ENCODE results near the gene FOCAD. TPM values are rescaled to one million over a fixed set of nuclear protein-coding genes. Genes with fewer than 3 reads are reported as not detected.

The FOCAD gene
- total and polyA plus RNA-seq, 2 donors: 12.7 to 32.3 TPM

DNA sequence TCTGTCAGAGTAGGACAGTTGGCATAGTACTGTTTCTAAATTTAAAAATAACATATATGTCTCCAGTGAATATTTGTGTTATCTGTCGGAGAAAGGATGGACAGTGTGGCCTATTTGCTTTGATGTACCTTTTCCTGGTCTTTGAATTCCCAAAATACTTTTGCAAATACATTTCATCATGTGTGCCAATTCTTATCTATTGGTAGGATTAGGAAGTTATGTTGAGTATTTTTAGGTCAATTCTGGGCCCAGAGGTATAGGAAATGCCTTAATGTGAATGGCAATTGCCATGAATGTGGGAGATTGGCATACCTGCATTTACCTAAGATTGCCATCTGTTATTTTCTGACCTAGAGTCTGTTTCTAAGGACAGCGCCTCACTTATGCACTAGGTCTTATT, 5.8 kb downstream of the FOCAD start:
- peaks cover 1 to 6% of the 10 kb centered on the region in 2 donors for H3K4me1 ChIP-seq (ENCODE audit: control insufficient read depth in 2 of 2, insufficient read depth in 2 of 2, low read length in 2 of 2)
- H3K27ac ChIP-seq (ENCODE audit: low read depth in 1 of 2, low read length in 1 of 2): no peak overlapping the region
- WGBS: 98% methylated on average over 2 of the region's 2 CpGs
- DNase-seq (ENCODE audit: low read depth in 6 of 9, low spot score in 9 of 9): no peak
- H3K9me3 ChIP-seq (ENCODE audit: control insufficient read depth in 2 of 2, insufficient read depth in 1 of 2, low read length in 1 of 2): no peaks in the 10 kb centered on the region
- no peaks in the 10 kb centered on the region for H3K36me3 ChIP-seq (ENCODE audit: control insufficient read depth in 2 of 2, insufficient read depth in 2 of 2, low read length in 1 of 2)
- H3K4me3 ChIP-seq (ENCODE audit: low read length in 2 of 2): no peak overlapping the region
- no peaks in the 10 kb centered on the region for H3K27me3 ChIP-seq (ENCODE audit: control insufficient read depth in 2 of 2, insufficient read depth in 1 of 2, low read length in 1 of 2)

DNA sequence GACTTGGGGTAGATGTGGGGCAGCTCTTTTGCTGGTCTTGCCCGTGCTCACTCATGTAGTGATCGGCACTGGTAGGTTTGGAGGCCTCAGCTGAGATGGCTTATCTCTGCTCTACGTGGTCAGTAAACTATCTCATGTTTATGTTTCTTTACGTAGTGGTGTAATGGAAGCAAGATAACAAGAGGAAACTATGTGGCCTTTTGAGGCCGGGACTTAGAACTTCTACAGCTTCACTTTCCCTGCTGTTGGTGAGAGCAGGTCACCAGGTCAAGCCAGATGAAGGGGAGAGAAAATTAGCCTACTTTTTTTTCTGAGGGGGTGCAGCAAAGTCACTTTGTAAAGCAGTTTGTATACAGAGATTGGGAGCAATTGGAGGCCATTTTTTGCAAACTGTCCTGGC, 8.5 kb downstream of the FOCAD start:
- no peak for DNase-seq (ENCODE audit: low read depth in 6 of 9, low spot score in 9 of 9)
- Histone ChIP-seq H3K4me3 (ENCODE audit: low read length in 2 of 2) (no peak overlapping the region), H3K4me1 (ENCODE audit: control insufficient read depth in 2 of 2, insufficient read depth in 2 of 2, low read length in 2 of 2) (no peaks in the 10 kb centered on the region), H3K27me3 (ENCODE audit: control insufficient read depth in 2 of 2, insufficient read depth in 1 of 2, low read length in 1 of 2) (no peaks in the 10 kb centered on the region), H3K9me3 (ENCODE audit: control insufficient read depth in 2 of 2, insufficient read depth in 1 of 2, low read length in 1 of 2) (no peaks in the 10 kb centered on the region), H3K27ac (ENCODE audit: low read depth in 1 of 2, low read length in 1 of 2) (no peak overlapping the region), H3K36me3 (ENCODE audit: control insufficient read depth in 2 of 2, insufficient read depth in 2 of 2, low read length in 1 of 2) (no peaks in the 10 kb centered on the region)
- 96% methylated on average over 5 of the region's 5 CpGs for WGBS

DNA sequence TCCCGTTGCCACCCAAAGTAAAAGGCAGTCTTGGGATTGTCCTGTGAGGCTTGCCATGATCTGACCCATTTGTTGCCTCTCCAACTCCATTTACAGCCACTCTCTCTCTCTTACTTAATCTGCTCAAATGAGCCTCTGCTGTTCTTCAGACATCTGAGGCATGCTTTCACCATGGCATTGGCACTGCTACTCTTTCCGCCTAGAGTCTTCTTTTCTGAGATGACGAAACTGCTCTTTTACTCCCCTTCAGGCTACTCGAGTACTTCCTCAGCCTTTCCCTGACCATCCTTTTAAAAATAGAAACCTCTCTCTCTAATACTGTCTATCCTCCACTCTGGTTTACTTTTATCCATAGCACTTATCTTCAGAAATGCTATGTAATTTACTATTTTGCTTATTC, 9.0 kb downstream of the FOCAD start:
- no peak for DNase-seq (ENCODE audit: low read depth in 6 of 9, low spot score in 9 of 9)
- Histone ChIP-seq H3K4me3 (ENCODE audit: low read length in 2 of 2) (no peak overlapping the region), H3K27ac (ENCODE audit: low read depth in 1 of 2, low read length in 1 of 2) (no peak overlapping the region), H3K9me3 (ENCODE audit: control insufficient read depth in 2 of 2, insufficient read depth in 1 of 2, low read length in 1 of 2) (no peaks in the 10 kb centered on the region), H3K27me3 (ENCODE audit: control insufficient read depth in 2 of 2, insufficient read depth in 1 of 2, low read length in 1 of 2) (no peaks in the 10 kb centered on the region), H3K36me3 (ENCODE audit: control insufficient read depth in 2 of 2, insufficient read depth in 2 of 2, low read length in 1 of 2) (no peaks in the 10 kb centered on the region), H3K4me1 (ENCODE audit: control insufficient read depth in 2 of 2, insufficient read depth in 2 of 2, low read length in 2 of 2) (no peaks in the 10 kb centered on the region)
- WGBS: 97% methylated on average over 4 of the region's 4 CpGs

DNA sequence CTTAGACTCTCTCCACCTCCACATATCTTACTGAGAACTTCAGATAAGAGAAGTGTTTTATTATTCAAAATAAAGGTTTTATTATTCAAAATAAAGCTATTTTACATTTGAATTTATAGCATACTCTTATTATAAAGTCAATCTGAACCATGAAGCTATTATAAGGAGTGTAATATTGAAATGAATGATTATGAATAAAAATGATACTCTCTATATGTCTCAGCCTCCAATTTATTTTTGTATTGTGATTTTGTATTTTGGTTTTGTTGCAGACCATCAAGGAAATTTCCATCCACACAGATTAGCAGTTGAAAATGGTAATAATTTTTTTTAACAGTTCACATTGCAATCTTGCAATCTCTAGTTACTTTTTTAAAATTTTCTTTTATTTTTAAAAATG, 10.2 kb downstream of the FOCAD start:
- no peak overlapping the region for H3K27ac ChIP-seq (ENCODE audit: low read depth in 1 of 2, low read length in 1 of 2)

DNA sequence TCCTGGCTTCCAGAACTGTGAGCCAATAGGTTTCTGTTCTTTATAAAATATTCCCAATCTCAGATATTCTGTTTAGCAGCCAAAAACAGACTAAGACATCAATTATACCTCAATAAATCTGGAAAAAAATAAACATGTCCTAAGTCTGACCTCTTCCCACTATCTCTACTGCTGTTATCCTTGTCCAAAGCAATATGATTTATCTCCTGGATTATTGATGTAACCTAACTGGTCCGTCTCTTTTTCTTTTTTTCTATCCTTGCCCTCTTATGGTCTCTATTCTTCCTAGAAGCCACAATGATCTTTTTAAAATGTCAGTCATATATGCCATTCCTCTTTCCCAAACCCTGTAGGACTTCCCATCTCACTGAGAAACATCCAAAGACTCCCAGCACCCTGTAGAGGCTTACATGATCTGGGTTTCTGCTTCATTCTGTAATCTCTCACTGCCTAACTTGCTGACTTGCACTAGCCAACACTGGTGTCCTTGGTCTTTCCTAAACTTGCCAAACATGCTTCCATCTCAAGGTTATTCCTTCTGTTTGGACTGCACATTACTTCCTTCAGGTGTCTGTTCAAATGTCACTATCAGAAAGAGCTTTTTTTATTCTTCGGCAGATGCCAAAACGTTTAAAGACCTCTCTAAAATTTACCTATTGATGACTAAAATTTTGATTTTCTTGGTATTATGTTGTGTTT, 13.1 kb downstream of the FOCAD start:
- Histone ChIP-seq H3K27me3 (ENCODE audit: control insufficient read depth in 2 of 2, insufficient read depth in 1 of 2, low read length in 1 of 2) (no peaks in the 10 kb centered on the region), H3K27ac (ENCODE audit: low read depth in 1 of 2, low read length in 1 of 2) (no peak overlapping the region), H3K9me3 (ENCODE audit: control insufficient read depth in 2 of 2, insufficient read depth in 1 of 2, low read length in 1 of 2) (no peaks in the 10 kb centered on the region), H3K4me3 (ENCODE audit: low read length in 2 of 2) (no peak overlapping the region), H3K4me1 (ENCODE audit: control insufficient read depth in 2 of 2, insufficient read depth in 2 of 2, low read length in 2 of 2) (no peaks in the 10 kb centered on the region), H3K36me3 (ENCODE audit: control insufficient read depth in 2 of 2, insufficient read depth in 2 of 2, low read length in 1 of 2) (no peaks in the 10 kb centered on the region)
- 97% methylated on average over 3 of the region's 3 CpGs for WGBS
- no peak for DNase-seq (ENCODE audit: low read depth in 6 of 9, low spot score in 9 of 9)

More for the DNA sequence above, 10.2 kb downstream of the FOCAD start:
- Histone ChIP-seq H3K36me3 (ENCODE audit: control insufficient read depth in 2 of 2, insufficient read depth in 2 of 2, low read length in 1 of 2) (no peaks in the 10 kb centered on the region), H3K9me3 (ENCODE audit: control insufficient read depth in 2 of 2, insufficient read depth in 1 of 2, low read length in 1 of 2) (no peaks in the 10 kb centered on the region), H3K4me3 (ENCODE audit: low read length in 2 of 2) (no peak overlapping the region), H3K27me3 (ENCODE audit: control insufficient read depth in 2 of 2, insufficient read depth in 1 of 2, low read length in 1 of 2) (no peaks in the 10 kb centered on the region), H3K4me1 (ENCODE audit: control insufficient read depth in 2 of 2, insufficient read depth in 2 of 2, low read length in 2 of 2) (no peaks in the 10 kb centered on the region)
- DNase-seq (ENCODE audit: low read depth in 6 of 9, low spot score in 9 of 9): no peak

DNA sequence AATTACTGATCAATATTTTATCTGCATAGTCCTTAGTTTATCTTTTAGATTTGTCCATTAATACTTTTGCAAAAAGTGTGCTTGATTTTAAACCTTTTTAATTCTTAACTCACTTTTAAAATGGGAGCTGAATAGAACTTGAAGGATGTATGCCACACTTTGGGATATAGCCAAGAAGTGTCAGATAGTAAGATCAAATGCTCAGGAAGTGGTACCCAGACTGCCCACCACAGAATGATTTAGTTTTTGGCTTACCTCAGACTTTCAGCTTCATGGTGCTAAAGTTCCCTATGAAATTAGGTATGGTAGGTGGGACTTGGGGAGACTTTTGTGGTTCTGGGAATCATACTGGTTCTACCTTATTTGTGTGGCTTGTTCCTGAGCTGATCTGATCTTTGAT, 14.7 kb downstream of the FOCAD start:
- H3K36me3 ChIP-seq (ENCODE audit: control insufficient read depth in 2 of 2, insufficient read depth in 2 of 2, low read length in 1 of 2): no peaks in the 10 kb centered on the region
- DNase-seq (ENCODE audit: low read depth in 6 of 9, low spot score in 9 of 9): no peak
- no peaks in the 10 kb centered on the region for H3K27me3 ChIP-seq (ENCODE audit: control insufficient read depth in 2 of 2, insufficient read depth in 1 of 2, low read length in 1 of 2)
- no peak overlapping the region for H3K4me3 ChIP-seq (ENCODE audit: low read length in 2 of 2)
- H3K4me1 ChIP-seq (ENCODE audit: control insufficient read depth in 2 of 2, insufficient read depth in 2 of 2, low read length in 2 of 2): no peaks in the 10 kb centered on the region
- H3K27ac ChIP-seq (ENCODE audit: low read depth in 1 of 2, low read length in 1 of 2): no peak overlapping the region
- no peaks in the 10 kb centered on the region for H3K9me3 ChIP-seq (ENCODE audit: control insufficient read depth in 2 of 2, insufficient read depth in 1 of 2, low read length in 1 of 2)

- Histone ChIP-seq H3K27me3 (ENCODE audit: control insufficient read depth in 2 of 2, insufficient read depth in 1 of 2, low read length in 1 of 2) (no peaks in the 10 kb centered on the region), H3K36me3 (ENCODE audit: control insufficient read depth in 2 of 2, insufficient read depth in 2 of 2, low read length in 1 of 2) (no peaks in the 10 kb centered on the region), H3K4me1 (ENCODE audit: control insufficient read depth in 2 of 2, insufficient read depth in 2 of 2, low read length in 2 of 2) (no peaks in the 10 kb centered on the region), H3K27ac (ENCODE audit: low read depth in 1 of 2, low read length in 1 of 2) (no peak overlapping the region), H3K4me3 (ENCODE audit: low read length in 2 of 2) (no peak overlapping the region), H3K9me3 (ENCODE audit: control insufficient read depth in 2 of 2, insufficient read depth in 1 of 2, low read length in 1 of 2) (no peaks in the 10 kb centered on the region)
- DNase-seq (ENCODE audit: low read depth in 6 of 9, low spot score in 9 of 9): peak in 2 of 9 donors; percentile 4 to 13
- WGBS: 32% methylated on average over 1 of the region's 1 CpG
Measured at GRCh38 chr9:20701060-20701459, 17.0 kb downstream of the FOCAD start.

GRCh38 chr9:20702570-20702969, 18.5 kb downstream of the FOCAD start:
- 97% methylated on average over 4 of the region's 4 CpGs for WGBS

GRCh38 chr9:20703146-20703545, 19.1 kb downstream of the FOCAD start:
- H3K9me3 ChIP-seq (ENCODE audit: control insufficient read depth in 2 of 2, insufficient read depth in 1 of 2, low read length in 1 of 2): no peaks in the 10 kb centered on the region
- 97% methylated on average over 3 of the region's 3 CpGs for WGBS

More at GRCh38 chr9:20702570-20702969, 18.5 kb downstream of the FOCAD start:
- no peaks in the 10 kb centered on the region for H3K27me3 ChIP-seq (ENCODE audit: control insufficient read depth in 2 of 2, insufficient read depth in 1 of 2, low read length in 1 of 2)
- H3K4me3 ChIP-seq (ENCODE audit: low read length in 2 of 2): no peak overlapping the region
- no peak overlapping the region for H3K27ac ChIP-seq (ENCODE audit: low read depth in 1 of 2, low read length in 1 of 2)
- no peaks in the 10 kb centered on the region for H3K36me3 ChIP-seq (ENCODE audit: control insufficient read depth in 2 of 2, insufficient read depth in 2 of 2, low read length in 1 of 2)
- no peaks in the 10 kb centered on the region for H3K9me3 ChIP-seq (ENCODE audit: control insufficient read depth in 2 of 2, insufficient read depth in 1 of 2, low read length in 1 of 2)
- no peaks in the 10 kb centered on the region for H3K4me1 ChIP-seq (ENCODE audit: control insufficient read depth in 2 of 2, insufficient read depth in 2 of 2, low read length in 2 of 2)
- DNase-seq (ENCODE audit: low read depth in 6 of 9, low spot score in 9 of 9): no peak

More at GRCh38 chr9:20703146-20703545, 19.1 kb downstream of the FOCAD start:
- no peaks in the 10 kb centered on the region for H3K36me3 ChIP-seq (ENCODE audit: control insufficient read depth in 2 of 2, insufficient read depth in 2 of 2, low read length in 1 of 2)
- H3K4me1 ChIP-seq (ENCODE audit: control insufficient read depth in 2 of 2, insufficient read depth in 2 of 2, low read length in 2 of 2): no peaks in the 10 kb centered on the region
- no peaks in the 10 kb centered on the region for H3K27me3 ChIP-seq (ENCODE audit: control insufficient read depth in 2 of 2, insufficient read depth in 1 of 2, low read length in 1 of 2)
- no peak overlapping the region for H3K27ac ChIP-seq (ENCODE audit: low read depth in 1 of 2, low read length in 1 of 2)
- DNase-seq (ENCODE audit: low read depth in 6 of 9, low spot score in 9 of 9): no peak
- H3K4me3 ChIP-seq (ENCODE audit: low read length in 2 of 2): no peak overlapping the region

Measured in thymus (tissue), 11 donors.